OCI-LY7 (cell line): Measurements from ENCODE around the gene ALDH1A2.

ENCODE experiments used
- CTCF ChIP-seq: fragments of 200-600 bp; sonication (generic); conservative IDR thresholded peaks from 2 replicates; pipeline ENCODE4 v1.5.1; 2014; ENCODE audit warnings: mild to moderate bottlenecking, antibody characterized with exemption, low read length, moderate library complexity, mixed read lengths
- EZH2phosphoT487 ChIP-seq: fragments of 200-600 bp; sonication (generic); IDR thresholded peaks from 2 replicates; pipeline ENCODE4 v1.6.1; 2018; ENCODE audit warnings: low read depth, borderline replicate concordance, mild to moderate bottlenecking, mixed run types, antibody characterized with exemption, low read length, moderate library complexity, mixed read lengths

- TF ChIP-seq CTCF (no peak), EZH2phosphoT487 (no peak)
Observed at GRCh38 chr15:57953874-57954273, 111.6 kb downstream of the ALDH1A2 start.
